ENCODE data around the gene ADH4.

DNA sequence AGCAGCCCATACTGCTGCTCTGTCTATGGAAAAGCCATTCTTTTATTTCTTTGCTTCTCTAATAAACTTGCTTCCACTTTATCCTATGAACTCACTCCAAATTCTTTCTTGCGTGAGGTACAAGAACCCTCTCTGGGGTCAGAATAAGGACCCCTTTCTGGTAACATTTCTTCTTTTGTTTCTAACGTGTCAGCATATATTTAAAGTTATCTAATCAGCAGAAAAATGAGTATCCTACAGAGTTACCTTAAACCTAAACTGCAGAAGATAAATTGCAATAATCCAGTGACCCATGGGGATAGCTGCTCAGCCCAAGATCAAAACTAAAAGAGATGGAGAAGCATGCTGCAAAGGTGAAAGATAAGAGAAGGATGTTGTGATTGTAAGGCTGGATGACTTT is 59.5 kb downstream of the ADH4 start:
- TF ChIP-seq CTCF (IDR thresholded peaks at IDR 0.05), result no peak
- no peak for TF ChIP-seq POLR2A (IDR thresholded peaks at IDR 0.05)
